Measurements from ENCODE around the gene MAPK13.

The MAPK13 gene

GRCh38 chr6:36154286-36154685, 24.0 kb downstream of the MAPK13 start (continued):
- TF ChIP-seq ZNF514 (tag by site-specific recombination; IDR thresholded peaks at IDR 0.05): no peak
- no peak for TF ChIP-seq SP2 (tag by site-specific recombination; IDR thresholded peaks at IDR 0.05)
- no peak for TF ChIP-seq ZFP69B (tag by site-specific recombination; IDR thresholded peaks at IDR 0.05)
- no peak for TF ChIP-seq KLF17 (tag by site-specific recombination; IDR thresholded peaks at IDR 0.05)

GRCh38 chr6:36155662-36156061, 25.3 kb downstream of the MAPK13 start:
- TF ChIP-seq ZNF248 (tag by site-specific recombination; IDR thresholded peaks at IDR 0.05) (no peak), ZNF510 (tag by site-specific recombination; IDR thresholded peaks at IDR 0.05; ENCODE audit: insufficient replicate concordance) (no peak), GLI2 (tag by site-specific recombination; IDR thresholded peaks at IDR 0.05; ENCODE audit: borderline replicate concordance, low read depth) (no peak), BCL11B (tag by site-specific recombination; IDR thresholded peaks at IDR 0.05; ENCODE audit: low read depth) (no peak), ZNF777 (tag by site-specific recombination; IDR thresholded peaks at IDR 0.05; ENCODE audit: borderline replicate concordance) (no peak)
- no peak overlapping the region for H3K4me3 ChIP-seq (ENCODE audit: low read depth, low read length)
- H3K4me1 ChIP-seq (ENCODE audit: control insufficient read depth, insufficient read depth, low read length): no peaks in the 10 kb centered on the region
- no peaks in the 10 kb centered on the region for H3K36me3 ChIP-seq (ENCODE audit: control insufficient read depth in 2 of 2, insufficient read depth in 1 of 2, low read length in 2 of 2)
- no peaks in the 10 kb centered on the region for H3K9me3 ChIP-seq (ENCODE audit: control insufficient read depth, insufficient read depth, low read depth, low read length)
- ChIA-PET POLR2A (no interaction called here), CTCF (interaction anchor here (0.6 to 1.3 kb wide), 4 partner anchors 15 to 420 kb away, joined by 3 to 5 read pairs (median 4); no protein-coding TSS in a partner anchor)
- no peak overlapping the region for H3K27ac ChIP-seq (ENCODE audit: extremely low read depth, low read depth, low read length)

- Histone ChIP-seq H3K4me1 (ENCODE audit: control insufficient read depth, insufficient read depth, low read length) (no peaks in the 10 kb centered on the region), H3K4me3 (ENCODE audit: low read depth, low read length) (no peak overlapping the region), H3K36me3 (ENCODE audit: control insufficient read depth in 2 of 2, insufficient read depth in 1 of 2, low read length in 2 of 2) (no peaks in the 10 kb centered on the region), H3K9me3 (ENCODE audit: control insufficient read depth, insufficient read depth, low read depth, low read length) (no peaks in the 10 kb centered on the region), H3K27ac (ENCODE audit: extremely low read depth, low read depth, low read length) (no peak overlapping the region)
- CTCF ChIA-PET: interaction anchor here (0.9 kb wide), 1 partner anchor 201 kb away, joined by 3 read pairs; no protein-coding TSS in a partner anchor
- POLR2A ChIA-PET: no interaction called here
- TF ChIP-seq ZFP3 (tag by site-specific recombination; IDR thresholded peaks at IDR 0.05; ENCODE audit: low read depth) (no peak), ZNF600 (tag by site-specific recombination; IDR thresholded peaks at IDR 0.05) (no peak), ZSCAN16 (tag by site-specific recombination; IDR thresholded peaks at IDR 0.05) (no peak), MZF1 (tag by site-specific recombination; IDR thresholded peaks at IDR 0.05; ENCODE audit: borderline replicate concordance) (no peak), ZFP37 (tag by site-specific recombination; IDR thresholded peaks at IDR 0.05) (no peak), ZNF148 (tag by site-specific recombination; IDR thresholded peaks at IDR 0.05; ENCODE audit: borderline replicate concordance) (no peak), ZNF416 (tag by site-specific recombination; IDR thresholded peaks at IDR 0.05) (no peak), ELK4 (IDR thresholded peaks at IDR 0.05; ENCODE audit: borderline replicate concordance, low read depth, low read length) (no peak), ZNF423 (tag by site-specific recombination; IDR thresholded peaks at IDR 0.05) (no peak), BCL6B (tag by site-specific recombination; IDR thresholded peaks at IDR 0.05) (no peak), ZNF560 (tag by site-specific recombination; IDR thresholded peaks at IDR 0.05; ENCODE audit: borderline replicate concordance) (no peak), ZNF121 (tag by site-specific recombination; IDR thresholded peaks at IDR 0.05) (no peak), ZFP41 (tag by site-specific recombination; IDR thresholded peaks at IDR 0.05; ENCODE audit: borderline replicate concordance) (no peak), WT1 (tag by site-specific recombination; IDR thresholded peaks at IDR 0.05) (no peak), RBAK (tag by site-specific recombination; IDR thresholded peaks at IDR 0.05) (no peak), ZNF558 (tag by site-specific recombination; IDR thresholded peaks at IDR 0.05) (no peak), ZNF777 (tag by site-specific recombination; IDR thresholded peaks at IDR 0.05; ENCODE audit: borderline replicate concordance) (no peak), ZNF274 (IDR thresholded peaks at IDR 0.05; ENCODE audit: low read length) (no peak), ZNF274 (tag by site-specific recombination; IDR thresholded peaks at IDR 0.05; ENCODE audit: borderline replicate concordance) (no peak)
These were observed 29.9 kb downstream of the MAPK13 start for GRCh38 chr6:36160147-36160760.

All from HEK293 (cell line).